Stimulated activated naive CD8-positive, alpha-beta T cell treated with anti-CD3 and anti-CD28 coated beads, Interleukin-15, amount 100 ng/mL, for 72 hours (primary cell): ENCODE results near the gene AKAP7.

Experiments used
- ATAC-seq: fragments of 150-1000 bp; cut with Tn5 transposase; 2 replicates; pipeline ENCODE4 v1.10.0; 2021; ENCODE audit warnings: mild to moderate bottlenecking, moderate library complexity
- DNase-seq, 2 donors: peaks; one replicate each; pipeline ENCODE4 v3.0.0; 2021 to 2022
- H3K27ac Mint-ChIP-seq, 2 donors: one replicate each; pipeline ENCODE4 v1.8.0; 2022; ENCODE audit warnings: mild to moderate bottlenecking in 2 of 2, mixed read lengths in 2 of 2, moderate library complexity in 2 of 2
- H3K27me3 Mint-ChIP-seq: one replicate; pipeline ENCODE4 v1.8.0; 2022; ENCODE audit warnings: mixed read lengths
- H3K4me1 Mint-ChIP-seq: one replicate; pipeline ENCODE4 v1.8.0; 2022; ENCODE audit warnings: mild to moderate bottlenecking, mixed read lengths
- H3K4me3 Mint-ChIP-seq, 2 donors: one replicate each; pipeline ENCODE4 v1.8.0; 2022; ENCODE audit warnings: mild to moderate bottlenecking in 2 of 2, mixed read lengths in 2 of 2, moderate library complexity in 1 of 2
- H3K9me3 Mint-ChIP-seq, 2 donors: one replicate each; pipeline ENCODE4 v1.8.0; 2022; ENCODE audit warnings: mixed read lengths in 2 of 2

The AKAP7 gene

DNA sequence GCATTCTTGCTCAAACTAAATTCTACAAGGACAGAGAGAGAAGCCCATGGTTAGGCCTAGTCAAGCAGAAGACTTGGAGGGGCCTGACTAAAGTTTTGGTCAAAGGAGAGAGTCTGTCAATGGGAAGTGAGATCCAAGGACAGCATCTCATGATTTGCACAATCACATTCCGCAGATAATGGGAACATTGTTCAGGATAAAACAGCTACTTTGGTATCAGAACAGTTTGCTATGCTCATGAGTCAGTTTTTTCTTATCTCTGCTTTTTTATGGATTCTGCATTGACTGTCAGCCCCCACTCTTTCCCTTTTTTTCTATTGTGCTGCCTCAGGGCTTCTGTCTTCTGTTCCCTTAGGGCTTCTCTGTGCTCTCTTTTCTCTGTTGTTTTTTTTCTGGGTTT lies 28.6 kb downstream of the AKAP7 start:
- no peak for DNase-seq
- ATAC-seq = no peak
- Mint-ChIP-seq H3K4me1 (no peaks in the 10 kb centered on the region), H3K27ac (no peak overlapping the region), H3K9me3 (no peaks in the 10 kb centered on the region), H3K4me3 (no peak overlapping the region), H3K27me3 (no peaks in the 10 kb centered on the region)

DNA sequence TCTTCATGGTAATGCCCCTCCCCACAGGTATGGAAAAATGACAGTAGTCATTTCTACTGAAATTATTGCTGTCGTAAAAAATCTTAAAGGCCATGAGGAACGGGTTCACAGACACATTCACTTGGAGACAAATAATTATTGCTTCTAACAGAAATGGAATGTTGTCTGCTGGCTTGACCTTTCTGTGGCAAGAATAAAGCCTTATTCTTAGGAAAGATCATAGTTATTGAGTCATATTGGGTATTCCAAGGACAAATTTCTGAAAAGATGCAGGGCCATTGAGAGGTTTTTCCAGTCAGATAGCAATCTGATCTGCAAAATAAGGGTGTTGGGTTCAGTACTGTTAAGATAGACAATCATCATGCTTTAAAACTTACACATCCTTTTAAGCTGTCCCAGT lies 29.2 kb downstream of the AKAP7 start:
- H3K27ac Mint-ChIP-seq = no peak overlapping the region
- ATAC-seq = no peak
- no peaks in the 10 kb centered on the region for H3K27me3 Mint-ChIP-seq
- no peaks in the 10 kb centered on the region for H3K4me1 Mint-ChIP-seq
- H3K9me3 Mint-ChIP-seq = no peaks in the 10 kb centered on the region
- no peak for DNase-seq
- no peak overlapping the region for H3K4me3 Mint-ChIP-seq

GRCh38 chr6:131167773-131168172 lies 32.5 kb downstream of the AKAP7 start:
- no peak overlapping the region for H3K27ac Mint-ChIP-seq
- no peaks in the 10 kb centered on the region for H3K4me1 Mint-ChIP-seq
- no peaks in the 10 kb centered on the region for H3K9me3 Mint-ChIP-seq
- ATAC-seq = no peak
- DNase-seq = no peak
- H3K4me3 Mint-ChIP-seq = no peak overlapping the region
- H3K27me3 Mint-ChIP-seq = no peaks in the 10 kb centered on the region

DNA sequence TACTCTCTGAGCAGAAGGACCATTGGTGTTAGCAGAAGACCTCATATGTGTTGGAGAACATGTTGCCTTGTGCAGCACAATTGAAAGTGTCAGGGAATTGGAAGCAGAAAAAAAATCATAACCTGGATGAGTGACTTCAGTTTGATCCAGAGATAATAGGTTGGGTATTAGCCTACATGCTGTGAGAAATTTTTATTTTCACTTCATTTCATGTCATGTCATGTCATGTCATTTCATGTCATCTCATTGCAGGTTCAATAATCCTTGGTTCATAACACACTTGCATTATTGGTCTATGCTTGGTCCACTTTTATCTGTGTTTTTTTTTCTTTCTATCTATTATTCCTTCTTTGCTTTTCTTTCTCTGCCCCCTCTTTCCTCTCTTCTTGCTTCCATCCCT lies 34.3 kb downstream of the AKAP7 start:
- no peaks in the 10 kb centered on the region for H3K27me3 Mint-ChIP-seq
- ATAC-seq (no peak), DNase-seq (no peak)
- H3K27ac Mint-ChIP-seq = peak overlapping the region in 1 of 2 donors; percentile 26
- no peaks in the 10 kb centered on the region for H3K9me3 Mint-ChIP-seq
- no peaks in the 10 kb centered on the region for H3K4me1 Mint-ChIP-seq
- no peak overlapping the region for H3K4me3 Mint-ChIP-seq

GRCh38 chr6:131172222-131172621 lies 37.0 kb downstream of the AKAP7 start:
- H3K4me3 Mint-ChIP-seq = no peak overlapping the region
- no peaks in the 10 kb centered on the region for H3K27me3 Mint-ChIP-seq
- no peak overlapping the region for H3K27ac Mint-ChIP-seq
- DNase-seq (no peak), ATAC-seq (no peak)
- no peaks in the 10 kb centered on the region for H3K9me3 Mint-ChIP-seq
- H3K4me1 Mint-ChIP-seq = no peaks in the 10 kb centered on the region

DNA sequence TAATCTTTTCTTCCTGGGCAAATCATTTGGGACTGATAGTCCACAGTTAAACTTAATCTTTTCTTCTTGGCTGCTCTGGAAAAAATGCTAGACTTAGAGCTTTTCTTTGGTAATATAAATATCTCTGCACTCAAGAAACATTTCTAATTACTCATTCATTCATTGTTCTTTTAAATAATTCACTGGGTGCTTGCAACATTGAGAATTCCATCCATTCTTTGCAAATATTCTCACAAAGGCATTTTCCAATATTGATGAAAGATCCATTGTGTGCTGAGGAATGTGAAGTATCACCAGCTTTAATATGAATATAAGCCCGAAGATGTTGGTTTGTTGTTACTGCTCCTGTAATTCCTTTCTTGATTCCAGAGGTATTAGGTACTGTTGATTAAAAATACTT lies 38.4 kb downstream of the AKAP7 start:
- H3K9me3 Mint-ChIP-seq = no peaks in the 10 kb centered on the region
- H3K4me1 Mint-ChIP-seq = no peaks in the 10 kb centered on the region
- no peaks in the 10 kb centered on the region for H3K27me3 Mint-ChIP-seq
- DNase-seq = no peak
- ATAC-seq = no peak
- no peak overlapping the region for H3K27ac Mint-ChIP-seq
- no peak overlapping the region for H3K4me3 Mint-ChIP-seq

- DNase-seq (no peak), ATAC-seq (no peak)
- Mint-ChIP-seq H3K4me1 (no peaks in the 10 kb centered on the region), H3K27me3 (no peaks in the 10 kb centered on the region), H3K27ac (peak overlapping the region in 1 of 2 donors; percentile 55), H3K4me3 (no peak overlapping the region), H3K9me3 (no peaks in the 10 kb centered on the region)
Observed at GRCh38 chr6:131175564-131175963, 40.3 kb downstream of the AKAP7 start.

- H3K27me3 Mint-ChIP-seq = no peaks in the 10 kb centered on the region
- peaks cover 4% of the 10 kb centered on the region for H3K4me1 Mint-ChIP-seq
- H3K9me3 Mint-ChIP-seq = no peaks in the 10 kb centered on the region
- ATAC-seq = no peak
- H3K27ac Mint-ChIP-seq = no peak overlapping the region
- no peak overlapping the region for H3K4me3 Mint-ChIP-seq
- no peak for DNase-seq
Observed at GRCh38 chr6:131177996-131178395, 42.7 kb downstream of the AKAP7 start.

GRCh38 chr6:131182991-131183425 lies 47.7 kb downstream of the AKAP7 start:
- Mint-ChIP-seq H3K9me3 (no peaks in the 10 kb centered on the region), H3K4me3 (peak overlapping the region; percentile 10 to 72), H3K4me1 (peaks cover 13% of the 10 kb centered on the region), H3K27ac (peak overlapping the region; percentile 88 to 96), H3K27me3 (no peaks in the 10 kb centered on the region)
- DNase-seq (peak; percentile 6 to 9), ATAC-seq (peak; percentile 72)

DNA sequence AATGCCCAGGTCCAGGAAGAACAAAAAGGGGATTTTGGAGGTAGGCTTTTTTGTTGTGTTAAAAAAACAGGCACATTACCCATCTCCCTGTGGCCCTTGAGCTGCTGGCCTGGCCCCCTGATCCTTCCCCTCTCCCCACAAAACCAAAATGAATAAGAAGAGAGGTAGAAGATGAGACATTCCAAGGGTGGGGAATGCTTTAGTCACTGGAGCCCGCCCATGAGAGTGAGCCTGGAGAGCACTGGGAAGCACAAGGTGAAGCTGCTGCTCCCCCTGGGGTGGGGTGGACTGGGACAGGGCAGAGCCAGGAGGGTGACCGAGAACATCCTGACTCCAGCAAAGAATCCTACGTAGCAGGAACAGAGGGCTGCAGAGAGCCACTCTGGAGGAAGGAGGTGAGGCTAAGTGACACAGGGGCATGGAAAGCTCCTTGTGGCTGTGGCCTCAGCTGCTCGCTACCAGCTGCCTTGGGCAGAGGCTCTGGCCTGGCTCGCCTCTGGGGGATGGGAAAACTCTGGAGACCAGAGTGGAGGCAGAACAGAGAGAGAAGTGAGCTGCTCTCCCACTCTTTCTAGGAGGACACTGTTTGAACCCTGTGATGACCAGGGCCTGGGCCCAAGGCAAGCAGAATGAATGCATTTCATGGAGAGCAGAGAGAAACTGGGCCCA lies 48.3 kb downstream of the AKAP7 start:
- ATAC-seq (peak; percentile 40), DNase-seq (no peak)
- Mint-ChIP-seq H3K4me3 (peak overlapping the region in 1 of 2 donors; percentile 72), H3K27me3 (no peaks in the 10 kb centered on the region), H3K27ac (peak overlapping the region; percentile 88 to 96), H3K4me1 (peaks cover 13% of the 10 kb centered on the region), H3K9me3 (no peaks in the 10 kb centered on the region)

DNA sequence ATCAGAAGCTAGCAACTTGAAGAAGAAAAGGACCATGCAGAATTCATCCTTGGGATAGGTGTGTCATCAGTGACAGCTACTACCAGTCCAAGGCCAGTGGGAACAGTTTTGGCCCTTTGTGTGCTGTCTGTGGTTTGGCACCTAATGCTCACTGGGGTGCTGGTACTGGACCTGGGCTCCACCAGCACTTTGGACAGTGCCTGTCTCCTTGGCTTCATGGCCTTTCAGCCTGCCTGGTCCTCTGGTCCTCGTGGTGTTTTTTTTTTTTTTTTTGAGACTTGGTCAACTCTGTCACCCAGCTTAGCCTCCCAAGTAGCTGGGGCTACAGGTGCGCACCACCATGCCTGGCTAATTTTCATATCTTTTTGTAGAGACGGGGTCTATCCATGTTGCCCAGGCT lies 56.3 kb downstream of the AKAP7 start:
- no peak overlapping the region for H3K27ac Mint-ChIP-seq
- DNase-seq (no peak), ATAC-seq (no peak)
- H3K4me3 Mint-ChIP-seq = no peak overlapping the region
- peaks cover 32 to 35% of the 10 kb centered on the region in 2 donors for H3K9me3 Mint-ChIP-seq
- H3K27me3 Mint-ChIP-seq = no peaks in the 10 kb centered on the region
- no peaks in the 10 kb centered on the region for H3K4me1 Mint-ChIP-seq

DNA sequence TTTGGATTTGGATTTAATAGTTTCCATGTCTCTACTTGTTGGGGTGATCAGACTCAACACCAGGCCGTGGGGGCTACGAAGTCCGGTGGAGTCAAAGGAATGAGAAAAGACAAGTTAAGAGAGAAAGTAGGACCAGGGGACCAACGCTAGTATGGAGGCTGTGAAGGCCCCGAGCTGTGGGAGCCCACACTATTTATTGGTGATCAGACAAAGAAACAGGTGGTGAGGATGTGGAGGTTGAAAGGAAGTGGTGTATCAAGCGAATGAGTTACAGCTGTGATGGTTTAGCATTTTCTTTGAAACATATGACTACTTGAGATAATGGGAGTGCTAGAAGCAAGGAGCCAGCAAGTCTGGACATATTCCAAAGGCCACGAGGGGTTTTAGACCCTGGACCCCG lies 62.4 kb downstream of the AKAP7 start:
- Mint-ChIP-seq H3K27me3 (no peaks in the 10 kb centered on the region), H3K4me3 (peak overlapping the region; percentile 55 to 61), H3K4me1 (peaks cover 41% of the 10 kb centered on the region), H3K9me3 (peaks cover 24% of the 10 kb centered on the region in 2 donors), H3K27ac (peak overlapping the region; percentile 31 to 94)
- DNase-seq (peak; percentile 9 to 23), ATAC-seq (no peak)

DNA sequence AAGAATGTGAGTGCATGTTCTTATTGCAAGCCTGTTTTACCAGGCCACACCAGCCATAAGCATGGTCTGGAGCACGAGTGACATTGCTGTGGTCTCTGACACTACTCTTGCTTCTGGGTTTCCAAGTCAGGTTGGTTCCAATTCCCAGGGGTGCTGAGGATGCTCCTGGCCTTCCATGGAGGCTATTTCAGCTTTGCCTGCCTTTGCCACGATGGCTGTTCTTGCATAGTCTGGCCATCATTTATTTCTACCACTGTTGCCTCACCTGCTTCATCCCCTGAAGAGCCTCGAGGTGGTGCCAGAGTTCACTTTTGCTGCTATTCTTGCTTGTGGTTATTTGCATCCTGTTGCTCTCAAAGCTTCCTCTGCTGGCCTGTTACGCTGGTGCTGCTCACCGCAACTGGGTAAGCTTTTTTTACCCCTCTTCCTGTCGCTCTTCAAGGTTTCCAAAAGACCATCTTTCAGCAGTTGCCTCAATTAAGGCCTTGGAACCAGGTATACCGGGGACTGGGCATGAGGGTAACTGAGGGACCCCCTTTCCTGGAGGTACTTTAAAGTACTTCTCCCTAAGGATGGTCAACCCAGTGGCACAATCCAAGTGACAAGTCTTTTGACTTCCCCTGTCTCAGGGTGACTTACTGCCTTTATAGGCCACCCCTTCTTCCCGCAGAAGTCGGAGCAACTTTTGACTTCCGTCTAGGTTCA lies 64.5 kb downstream of the AKAP7 start:
- Mint-ChIP-seq H3K4me1 (peaks cover 57% of the 10 kb centered on the region), H3K4me3 (peak overlapping the region; percentile 80 to 88), H3K9me3 (peaks cover 4 to 9% of the 10 kb centered on the region in 2 donors)

DNA sequence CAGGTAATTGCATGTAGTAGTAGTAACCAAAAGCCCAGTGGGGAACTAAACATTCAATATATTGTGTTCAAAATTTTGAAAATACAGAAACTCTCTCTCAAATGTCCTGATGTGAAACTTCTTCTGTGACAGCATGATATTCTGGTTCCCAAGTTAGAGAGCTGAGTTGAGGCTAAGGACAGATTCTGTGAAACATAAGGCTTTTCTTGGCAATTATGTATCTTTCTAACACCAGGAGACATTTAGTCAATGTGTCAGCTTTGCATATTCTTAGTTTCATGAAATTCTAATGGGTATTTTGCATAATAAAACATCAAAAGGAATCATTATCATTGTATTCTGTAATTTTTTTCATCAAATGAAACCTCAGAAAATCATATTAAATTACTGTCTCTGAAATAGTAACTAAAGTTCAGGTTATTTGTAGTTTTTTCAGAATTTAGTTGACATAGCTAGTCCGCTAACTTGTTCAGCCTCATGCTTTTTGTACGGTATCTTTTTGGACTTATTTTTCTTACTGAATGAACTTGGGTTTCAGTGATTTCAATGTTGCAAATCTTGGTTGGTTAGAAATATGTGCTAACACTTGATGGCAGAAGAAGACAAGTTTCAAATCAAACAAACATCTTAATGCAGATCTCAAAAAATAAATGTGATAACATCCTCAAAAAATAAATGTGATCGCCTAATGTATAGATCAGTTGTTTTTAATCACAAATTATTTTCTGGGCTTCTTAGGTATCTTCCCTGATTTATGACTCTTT lies 70.4 kb downstream of the AKAP7 start:
- DNase-seq = no peak
- H3K4me1 Mint-ChIP-seq = peaks cover 50% of the 10 kb centered on the region
- H3K4me3 Mint-ChIP-seq = no peak overlapping the region
- no peak for ATAC-seq
- peaks cover 0 to 2% of the 10 kb centered on the region in 2 donors for H3K9me3 Mint-ChIP-seq
- no peaks in the 10 kb centered on the region for H3K27me3 Mint-ChIP-seq
- H3K27ac Mint-ChIP-seq = no peak overlapping the region

More for the DNA sequence above, 64.5 kb downstream of the AKAP7 start:
- DNase-seq = peak; percentile 69 to 83
- ATAC-seq = peak; percentile 99
- Mint-ChIP-seq H3K27me3 (no peaks in the 10 kb centered on the region), H3K27ac (peak overlapping the region; percentile 90 to 91)

GRCh38 chr6:131206463-131207251 lies 71.4 kb downstream of the AKAP7 start:
- Mint-ChIP-seq H3K4me3 (no peak overlapping the region), H3K4me1 (peaks cover 45% of the 10 kb centered on the region), H3K27ac (peak overlapping the region in 1 of 2 donors; percentile 29), H3K9me3 (peaks cover 0 to 6% of the 10 kb centered on the region in 2 donors), H3K27me3 (no peaks in the 10 kb centered on the region)
- no peak for ATAC-seq
- no peak for DNase-seq
